Activated T-helper 2 cell treated with anti-CD3 and anti-CD28 coated beads, Interferon-gamma antibody, Interleukin-2, Interleukin-4, amounts not matched to agents 10 μg/mL and 5 μg/mL and 100 μg/mL, durations not matched to agents 14 hours and 24 hours and 36 hours (primary cell): ENCODE measurements around the gene NLGN1. TPM values are rescaled to one million over a fixed set of nuclear protein-coding genes. Genes with fewer than 3 reads are reported as not detected.

ENCODE experiments used
- DNase-seq: peaks from one replicate; pipeline ENCODE4 v3.0.0; 2021; ENCODE audit warnings: low spot score
- H3K27ac Mint-ChIP-seq: one replicate; pipeline ENCODE4 v1.8.0; 2021; ENCODE audit warnings: mixed read lengths
- H3K27me3 Mint-ChIP-seq: one replicate; pipeline ENCODE4 v1.8.0; 2021; ENCODE audit warnings: low read depth, mixed read lengths
- H3K36me3 Mint-ChIP-seq: one replicate; pipeline ENCODE4 v1.8.0; 2021; ENCODE audit warnings: low read depth, mixed read lengths
- H3K4me1 Mint-ChIP-seq: one replicate; pipeline ENCODE4 v1.8.0; 2021; ENCODE audit warnings: low read depth, mixed read lengths
- H3K4me3 Mint-ChIP-seq: one replicate; pipeline ENCODE4 v1.8.0; 2021; ENCODE audit warnings: low read depth, mild to moderate bottlenecking, moderate library complexity, mixed read lengths
- H3K9me3 Mint-ChIP-seq: one replicate; pipeline ENCODE4 v1.8.0; 2021; ENCODE audit warnings: mixed read lengths
- intact Hi-C: fragments of 100-400 bp; cut with micrococcal nuclease; formaldehyde crosslinking; loops from one replicate; pipeline ENCODE4 v1.15.1; 2023
- total RNA-seq: library from RNA; stranded (reverse); gene quantifications from 2 replicates; pipeline ENCODE4 v1.2.3, GENCODE V29; 2022

The NLGN1 gene
- total RNA-seq, 1 donor from 2014 or later, result not detected

- H3K27me3 Mint-ChIP-seq, result no peaks in the 10 kb centered on the region
Observed at GRCh38 chr3:173992416-173992815, 594.9 kb downstream of the NLGN1 start.

GRCh38 chr3:173993299-173993698 is 595.8 kb downstream of the NLGN1 start:
- intact Hi-C loops, result no loop called here
- DNase-seq, result no peak
- Mint-ChIP-seq H3K9me3 (no peaks in the 10 kb centered on the region), H3K36me3 (no peaks in the 10 kb centered on the region), H3K4me3 (no peak overlapping the region), H3K4me1 (no peaks in the 10 kb centered on the region), H3K27ac (no peak overlapping the region), H3K27me3 (no peaks in the 10 kb centered on the region)

More at GRCh38 chr3:173992416-173992815, 594.9 kb downstream of the NLGN1 start:
- Mint-ChIP-seq H3K4me1 (no peaks in the 10 kb centered on the region), H3K9me3 (no peaks in the 10 kb centered on the region), H3K36me3 (no peaks in the 10 kb centered on the region), H3K27ac (no peak overlapping the region), H3K4me3 (no peak overlapping the region)
- intact Hi-C loops, result no loop called here
- no peak for DNase-seq

- DNase-seq, result no peak
- intact Hi-C loops, result no loop called here
- no peaks in the 10 kb centered on the region for H3K36me3 Mint-ChIP-seq
Observed at GRCh38 chr3:174000675-174001074, 603.1 kb downstream of the NLGN1 start.

GRCh38 chr3:174002543-174002942 is 605.0 kb downstream of the NLGN1 start:
- Mint-ChIP-seq H3K4me3 (no peak overlapping the region), H3K27ac (no peak overlapping the region), H3K27me3 (no peaks in the 10 kb centered on the region), H3K9me3 (no peaks in the 10 kb centered on the region), H3K36me3 (no peaks in the 10 kb centered on the region), H3K4me1 (no peaks in the 10 kb centered on the region)
- intact Hi-C loops, result no loop called here
- no peak for DNase-seq

More at GRCh38 chr3:174000675-174001074, 603.1 kb downstream of the NLGN1 start:
- H3K27ac Mint-ChIP-seq, result no peak overlapping the region
- no peaks in the 10 kb centered on the region for H3K4me1 Mint-ChIP-seq
- no peaks in the 10 kb centered on the region for H3K27me3 Mint-ChIP-seq
- H3K9me3 Mint-ChIP-seq, result no peaks in the 10 kb centered on the region
- no peak overlapping the region for H3K4me3 Mint-ChIP-seq

- H3K4me3 Mint-ChIP-seq, result no peak overlapping the region
- DNase-seq, result no peak
- H3K36me3 Mint-ChIP-seq, result no peaks in the 10 kb centered on the region
- no peaks in the 10 kb centered on the region for H3K4me1 Mint-ChIP-seq
- H3K9me3 Mint-ChIP-seq, result peaks cover 8% of the 10 kb centered on the region
- no peak overlapping the region for H3K27ac Mint-ChIP-seq
- intact Hi-C loops, result no loop called here
- no peaks in the 10 kb centered on the region for H3K27me3 Mint-ChIP-seq
Observed at GRCh38 chr3:174010907-174011306, 613.4 kb downstream of the NLGN1 start.

GRCh38 chr3:174016186-174016585 is 618.6 kb downstream of the NLGN1 start:
- no peaks in the 10 kb centered on the region for H3K36me3 Mint-ChIP-seq
- no peaks in the 10 kb centered on the region for H3K4me1 Mint-ChIP-seq
- intact Hi-C loops, result no loop called here
- DNase-seq, result no peak
- H3K9me3 Mint-ChIP-seq, result peaks cover 13% of the 10 kb centered on the region
- H3K27me3 Mint-ChIP-seq, result no peaks in the 10 kb centered on the region
- no peak overlapping the region for H3K4me3 Mint-ChIP-seq
- H3K27ac Mint-ChIP-seq, result no peak overlapping the region

- no peak overlapping the region for H3K27ac Mint-ChIP-seq
- no peaks in the 10 kb centered on the region for H3K4me1 Mint-ChIP-seq
- H3K27me3 Mint-ChIP-seq, result no peaks in the 10 kb centered on the region
- intact Hi-C loops, result no loop called here
- H3K9me3 Mint-ChIP-seq, result peaks cover 8% of the 10 kb centered on the region
- H3K36me3 Mint-ChIP-seq, result no peaks in the 10 kb centered on the region
- no peak for DNase-seq
- no peak overlapping the region for H3K4me3 Mint-ChIP-seq
Observed at GRCh38 chr3:174020156-174020555, 622.6 kb downstream of the NLGN1 start.

GRCh38 chr3:174023421-174023820 is 625.9 kb downstream of the NLGN1 start:
- H3K27ac Mint-ChIP-seq, result no peak overlapping the region
- H3K36me3 Mint-ChIP-seq, result no peaks in the 10 kb centered on the region
- no peaks in the 10 kb centered on the region for H3K4me1 Mint-ChIP-seq
- H3K9me3 Mint-ChIP-seq, result peaks cover 8% of the 10 kb centered on the region
- H3K4me3 Mint-ChIP-seq, result no peak overlapping the region
- no peaks in the 10 kb centered on the region for H3K27me3 Mint-ChIP-seq
- intact Hi-C loops, result no loop called here
- no peak for DNase-seq

GRCh38 chr3:174028673-174029072 is 631.1 kb downstream of the NLGN1 start:
- Mint-ChIP-seq H3K4me3 (no peak overlapping the region), H3K27ac (no peak overlapping the region), H3K27me3 (no peaks in the 10 kb centered on the region), H3K4me1 (no peaks in the 10 kb centered on the region), H3K9me3 (peaks cover 16% of the 10 kb centered on the region), H3K36me3 (no peaks in the 10 kb centered on the region)
- intact Hi-C loops, result no loop called here
- DNase-seq, result no peak

- H3K4me3 Mint-ChIP-seq, result no peak overlapping the region
- no peaks in the 10 kb centered on the region for H3K4me1 Mint-ChIP-seq
- no peak for DNase-seq
- H3K27me3 Mint-ChIP-seq, result no peaks in the 10 kb centered on the region
- H3K27ac Mint-ChIP-seq, result no peak overlapping the region
- no peaks in the 10 kb centered on the region for H3K36me3 Mint-ChIP-seq
- H3K9me3 Mint-ChIP-seq, result no peaks in the 10 kb centered on the region
- intact Hi-C loops, result no loop called here
Observed at GRCh38 chr3:174035328-174035886, 637.9 kb downstream of the NLGN1 start.

GRCh38 chr3:174046311-174046710 is 648.8 kb downstream of the NLGN1 start:
- Mint-ChIP-seq H3K36me3 (no peaks in the 10 kb centered on the region), H3K27ac (no peak overlapping the region), H3K9me3 (peaks cover 23% of the 10 kb centered on the region), H3K4me1 (no peaks in the 10 kb centered on the region), H3K27me3 (no peaks in the 10 kb centered on the region), H3K4me3 (no peak overlapping the region)
- DNase-seq, result no peak
- intact Hi-C loops, result no loop called here

GRCh38 chr3:174049472-174049871 is 651.9 kb downstream of the NLGN1 start:
- H3K27me3 Mint-ChIP-seq, result no peaks in the 10 kb centered on the region
- no peaks in the 10 kb centered on the region for H3K36me3 Mint-ChIP-seq
- no peak overlapping the region for H3K4me3 Mint-ChIP-seq
- DNase-seq, result no peak
- H3K9me3 Mint-ChIP-seq, result peaks cover 17% of the 10 kb centered on the region
- H3K4me1 Mint-ChIP-seq, result no peaks in the 10 kb centered on the region
- H3K27ac Mint-ChIP-seq, result no peak overlapping the region
- intact Hi-C loops, result no loop called here

GRCh38 chr3:174051191-174051590 is 653.6 kb downstream of the NLGN1 start:
- H3K4me1 Mint-ChIP-seq, result no peaks in the 10 kb centered on the region
- H3K27ac Mint-ChIP-seq, result no peak overlapping the region
- no peaks in the 10 kb centered on the region for H3K27me3 Mint-ChIP-seq
- no peaks in the 10 kb centered on the region for H3K36me3 Mint-ChIP-seq
- no peak overlapping the region for H3K4me3 Mint-ChIP-seq
- intact Hi-C loops, result no loop called here
- peaks cover 6% of the 10 kb centered on the region for H3K9me3 Mint-ChIP-seq
- DNase-seq, result no peak

GRCh38 chr3:174058804-174059203 is 661.3 kb downstream of the NLGN1 start:
- Mint-ChIP-seq H3K27me3 (no peaks in the 10 kb centered on the region), H3K36me3 (no peaks in the 10 kb centered on the region), H3K4me1 (no peaks in the 10 kb centered on the region), H3K9me3 (no peaks in the 10 kb centered on the region), H3K4me3 (no peak overlapping the region), H3K27ac (no peak overlapping the region)
- DNase-seq, result no peak
- intact Hi-C loops, result no loop called here
